Loucy (cell line): ENCODE data around the gene USP31.

Experiments
- H2AFZ ChIP-seq: fragments of 200-600 bp; sonication (generic); 2 replicates; pipeline ENCODE4 v1.6.0; 2016; ENCODE audit warnings: antibody characterized with exemption, mild to moderate bottlenecking, low read length, moderate library complexity
- H3F3A ChIP-seq: fragments of 200-600 bp; 2 replicates; pipeline ENCODE4 v1.6.0; 2016; ENCODE audit warnings: antibody characterized with exemption, low read depth, mild to moderate bottlenecking
- H3K27me3 ChIP-seq: fragments of 200-600 bp; sonication (generic); 2 replicates; pipeline ENCODE4 v1.6.1; 2014; ENCODE audit warnings: low read length, mild to moderate bottlenecking; ENCODE audit not compliant: insufficient read depth, poor library complexity, severe bottlenecking
- H3K36me3 ChIP-seq: fragments of 200-600 bp; sonication (generic); 2 replicates; pipeline ENCODE4 v1.6.1; 2016; ENCODE audit warnings: low read length; ENCODE audit not compliant: insufficient read depth
- H3K4me1 ChIP-seq: fragments of 200-600 bp; sonication (generic); 2 replicates; pipeline ENCODE4 v1.5.1; 2014; ENCODE audit warnings: low read length, mild to moderate bottlenecking; ENCODE audit not compliant: insufficient read depth, poor library complexity, severe bottlenecking
- H3K4me2 ChIP-seq: fragments of 200-600 bp; sonication (generic); 2 replicates; pipeline ENCODE4 v1.6.0; 2014; ENCODE audit warnings: antibody characterized with exemption, low read length, low read depth, mild to moderate bottlenecking; ENCODE audit not compliant: poor library complexity, severe bottlenecking
- H3K4me3 ChIP-seq: fragments of 200-600 bp; sonication (generic); 2 replicates; pipeline ENCODE4 v1.5.1; 2014; ENCODE audit warnings: low read length, mild to moderate bottlenecking, mixed read lengths; ENCODE audit not compliant: poor library complexity, severe bottlenecking
- H3K79me2 ChIP-seq: fragments of 200-600 bp; sonication (generic); 2 replicates; pipeline ENCODE4 v1.6.1; 2014; ENCODE audit warnings: low read length; ENCODE audit not compliant: insufficient read depth
- H3K9ac ChIP-seq: fragments of 200-600 bp; sonication (generic); 2 replicates; pipeline ENCODE4 v1.6.0; 2014; ENCODE audit warnings: mild to moderate bottlenecking, low read depth, low read length, moderate library complexity; ENCODE audit not compliant: poor library complexity, severe bottlenecking
- H3K9me2 ChIP-seq: fragments of 200-600 bp; sonication (generic); replicated peaks from 2 replicates; pipeline ENCODE4 v1.6.1; 2016; ENCODE audit warnings: low read depth, low read length, mixed read lengths
- H3K9me3 ChIP-seq: fragments of 200-600 bp; sonication (generic); 2 replicates; pipeline ENCODE4 v1.6.1; 2014; ENCODE audit warnings: mild to moderate bottlenecking, antibody characterized with exemption, low read length, low read depth; ENCODE audit not compliant: insufficient read depth
- H4K20me1 ChIP-seq: fragments of 200-600 bp; sonication (generic); 2 replicates; pipeline ENCODE4 v1.6.0; 2014; ENCODE audit warnings: antibody characterized with exemption, low read length, mild to moderate bottlenecking; ENCODE audit not compliant: insufficient read depth, poor library complexity, severe bottlenecking
- CTCF ChIP-seq: fragments of 200-600 bp; sonication (generic); conservative IDR thresholded peaks from 2 replicates; pipeline ENCODE4 v1.5.1; 2014; ENCODE audit warnings: mild to moderate bottlenecking, antibody characterized with exemption, low read length
- EZH2phosphoT487 ChIP-seq: fragments of 200-600 bp; IDR thresholded peaks from 2 replicates; pipeline ENCODE4 v1.6.1; 2018; ENCODE audit warnings: antibody characterized with exemption, mild to moderate bottlenecking, moderate library complexity, borderline replicate concordance

The USP31 gene

GRCh38 chr16:23183543-23183862 lies 34.3 kb upstream of the USP31 start:
- no peaks in the 10 kb centered on the region for H3K9me2 ChIP-seq
- TF ChIP-seq EZH2phosphoT487 (no peak), CTCF (no peak)
- H3F3A ChIP-seq, result no peaks in the 10 kb centered on the region
- H2AFZ ChIP-seq, result no peak overlapping the region
- no peak overlapping the region for H3K4me2 ChIP-seq
- no peaks in the 10 kb centered on the region for H3K79me2 ChIP-seq
- H4K20me1 ChIP-seq, result no peaks in the 10 kb centered on the region
- no peaks in the 10 kb centered on the region for H3K27me3 ChIP-seq
- no peaks in the 10 kb centered on the region for H3K36me3 ChIP-seq
- H3K4me3 ChIP-seq, result no peak overlapping the region
- no peak overlapping the region for H3K9ac ChIP-seq
- H3K9me3 ChIP-seq, result no peaks in the 10 kb centered on the region
- H3K4me1 ChIP-seq, result no peaks in the 10 kb centered on the region

GRCh38 chr16:23182679-23183542 lies 33.7 kb upstream of the USP31 start, which contains the start of gene SCNN1G:
Gene SCNN1G, plus strand, starts transcription at chr16:23182745. Its CDS starts 3,527 bp downstream, at chr16:23186272.
- Histone ChIP-seq H3K9me3 (no peaks in the 10 kb centered on the region), H3K27me3 (no peaks in the 10 kb centered on the region), H3F3A (no peaks in the 10 kb centered on the region), H4K20me1 (no peaks in the 10 kb centered on the region), H2AFZ (no peak within 1 kb of the TSS), H3K4me1 (no peaks in the 10 kb centered on the region), H3K9ac (no peak within 1 kb of the TSS), H3K4me2 (no peak within 1 kb of the TSS), H3K79me2 (no peaks in the 10 kb centered on the region), H3K36me3 (no peaks in the 10 kb centered on the region), H3K4me3 (no peak within 1 kb of the TSS), H3K9me2 (no peaks in the 10 kb centered on the region)
- TF ChIP-seq CTCF, result no peak
- TF ChIP-seq EZH2phosphoT487, result no peak

GRCh38 chr16:23182206-23182678 lies 33.0 kb upstream of the USP31 start:
- no peaks in the 10 kb centered on the region for H3K27me3 ChIP-seq
- H3K9ac ChIP-seq, result no peak overlapping the region
- H3K4me3 ChIP-seq, result no peak overlapping the region
- H3K4me2 ChIP-seq, result no peak overlapping the region
- no peaks in the 10 kb centered on the region for H3K4me1 ChIP-seq
- no peaks in the 10 kb centered on the region for H3K9me2 ChIP-seq
- H3K36me3 ChIP-seq, result no peaks in the 10 kb centered on the region
- no peaks in the 10 kb centered on the region for H4K20me1 ChIP-seq
- no peaks in the 10 kb centered on the region for H3F3A ChIP-seq
- H3K9me3 ChIP-seq, result no peaks in the 10 kb centered on the region
- TF ChIP-seq CTCF, result no peak
- TF ChIP-seq EZH2phosphoT487, result no peak
- no peak overlapping the region for H2AFZ ChIP-seq
- no peaks in the 10 kb centered on the region for H3K79me2 ChIP-seq
